Measurements from ENCODE around the gene ERFL.

ERFL gene

DNA sequence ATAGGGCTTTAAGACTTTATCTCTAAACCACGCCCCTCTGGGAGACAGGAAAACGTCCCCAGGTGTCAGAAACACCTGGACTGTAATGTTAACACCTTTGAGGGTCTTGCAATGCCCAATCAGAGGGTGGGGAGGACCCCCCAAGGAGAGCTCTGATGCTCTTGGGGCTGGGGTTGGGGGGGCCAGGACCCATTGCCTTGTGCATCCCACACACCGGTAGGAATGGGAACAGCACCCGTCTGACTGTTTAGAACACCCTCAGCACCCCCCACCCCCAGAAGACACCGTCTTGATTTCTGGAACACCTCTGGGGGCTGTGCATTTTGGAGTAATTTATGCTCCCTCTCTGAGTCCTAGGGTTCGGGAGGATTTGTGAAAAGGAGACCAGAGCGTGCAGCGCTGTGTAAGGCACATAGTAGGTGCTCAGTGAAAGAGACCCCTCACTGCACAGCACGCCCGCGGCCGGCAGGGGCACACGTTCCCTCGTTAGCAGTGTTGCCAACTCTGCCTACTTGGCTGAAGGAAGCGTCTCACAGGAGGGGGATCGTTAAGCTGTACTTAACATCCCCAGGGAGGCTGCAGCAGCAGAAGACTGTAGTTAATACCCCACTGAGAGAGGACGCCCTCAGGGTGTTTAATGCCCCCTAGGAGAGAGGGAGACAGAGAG, 2.8 kb upstream of the ERFL start:
- Histone ChIP-seq H3K9ac (ENCODE audit: low read length) (no peak overlapping the region), H3K36me3 (ENCODE audit: control insufficient read depth, low read depth, low read length) (no peaks in the 10 kb centered on the region), H3K4me1 (ENCODE audit: control insufficient read depth, low read depth, low read length) (peaks cover 4% of the 10 kb centered on the region), H3K27me3 (ENCODE audit: control insufficient read depth, insufficient read depth, low read length) (peaks cover 100% of the 10 kb centered on the region), H3K9me3 (ENCODE audit: control insufficient read depth, low read depth, low read length) (no peaks in the 10 kb centered on the region), H3K4me3 (ENCODE audit: low read length) (peak overlapping the region; percentile 19), H3K27ac (ENCODE audit: low read length) (no peak overlapping the region)

DNA sequence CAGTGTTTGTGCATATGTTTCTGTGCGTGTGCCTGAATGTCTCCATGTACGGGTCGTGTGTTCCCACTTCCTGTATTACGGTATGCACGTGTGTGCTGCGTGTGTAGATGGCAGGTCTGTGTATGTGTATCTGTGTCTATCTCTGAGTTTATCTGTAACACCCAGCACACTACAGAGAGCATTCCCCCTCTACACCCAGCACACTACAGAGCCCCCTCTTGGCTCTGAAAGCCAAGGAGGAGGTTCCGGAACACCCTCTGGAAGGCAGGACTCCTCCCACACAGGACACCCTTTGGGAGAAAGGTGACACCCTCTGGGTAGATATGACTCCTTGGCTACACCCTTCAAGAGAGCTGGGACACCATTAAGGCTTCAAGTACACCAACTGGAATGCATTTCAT, 2.1 kb upstream of the ERFL start:
- Histone ChIP-seq H3K36me3 (ENCODE audit: control insufficient read depth, low read depth, low read length) (no peaks in the 10 kb centered on the region), H3K9me3 (ENCODE audit: control insufficient read depth, low read depth, low read length) (no peaks in the 10 kb centered on the region), H3K27ac (ENCODE audit: low read length) (no peak overlapping the region), H3K4me3 (ENCODE audit: low read length) (no peak overlapping the region), H3K9ac (ENCODE audit: low read length) (no peak overlapping the region), H3K27me3 (ENCODE audit: control insufficient read depth, insufficient read depth, low read length) (peaks cover 100% of the 10 kb centered on the region), H3K4me1 (ENCODE audit: control insufficient read depth, low read depth, low read length) (peaks cover 4% of the 10 kb centered on the region)

DNA sequence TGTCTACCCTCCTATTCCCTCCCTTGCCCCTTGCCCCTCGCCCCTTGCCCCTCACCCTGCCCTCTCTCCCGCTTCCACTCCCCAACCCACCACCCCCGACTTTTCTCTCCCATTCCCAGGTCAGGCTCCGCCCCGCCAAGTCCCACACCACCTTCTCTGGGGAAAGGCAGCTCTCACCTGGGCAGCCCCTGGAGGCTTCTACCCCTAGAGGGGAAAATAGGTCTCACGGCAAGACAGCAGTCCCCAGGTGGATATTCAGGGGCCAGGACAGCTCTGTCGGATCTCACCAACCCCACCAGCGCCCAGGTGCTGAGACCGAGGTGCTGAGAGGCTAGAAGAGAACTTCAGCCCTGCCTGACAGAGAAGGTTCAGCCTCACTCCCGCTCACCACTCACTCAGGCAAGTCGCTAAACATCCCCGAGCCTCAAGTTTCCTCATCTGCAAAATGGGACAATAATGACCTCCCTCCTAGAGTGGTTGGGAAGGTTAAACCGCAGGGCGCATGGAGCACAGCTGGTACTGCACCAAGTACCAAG, 1.4 kb upstream of the ERFL start:
- H3K27me3 ChIP-seq (ENCODE audit: control insufficient read depth, insufficient read depth, low read length): peaks cover 100% of the 10 kb centered on the region
- H3K9ac ChIP-seq (ENCODE audit: low read length): no peak overlapping the region
- H3K4me3 ChIP-seq (ENCODE audit: low read length): no peak overlapping the region
- peaks cover 4% of the 10 kb centered on the region for H3K4me1 ChIP-seq (ENCODE audit: control insufficient read depth, low read depth, low read length)
- H3K27ac ChIP-seq (ENCODE audit: low read length): no peak overlapping the region
- no peaks in the 10 kb centered on the region for H3K36me3 ChIP-seq (ENCODE audit: control insufficient read depth, low read depth, low read length)
- H3K9me3 ChIP-seq (ENCODE audit: control insufficient read depth, low read depth, low read length): no peaks in the 10 kb centered on the region

GRCh38 chr19:41928754-41929535, 696 bp upstream of the ERFL start:
- no peaks in the 10 kb centered on the region for H3K36me3 ChIP-seq (ENCODE audit: control insufficient read depth, low read depth, low read length)
- H3K27me3 ChIP-seq (ENCODE audit: control insufficient read depth, insufficient read depth, low read length): peaks cover 100% of the 10 kb centered on the region
- no peak overlapping the region for H3K9ac ChIP-seq (ENCODE audit: low read length)
- H3K4me3 ChIP-seq (ENCODE audit: low read length): no peak overlapping the region
- peaks cover 4% of the 10 kb centered on the region for H3K4me1 ChIP-seq (ENCODE audit: control insufficient read depth, low read depth, low read length)
- no peak overlapping the region for H3K27ac ChIP-seq (ENCODE audit: low read length)
- H3K9me3 ChIP-seq (ENCODE audit: control insufficient read depth, low read depth, low read length): no peaks in the 10 kb centered on the region

GRCh38 chr19:41927497-41928192, 604 bp downstream of the ERFL start:
- Histone ChIP-seq H3K27ac (ENCODE audit: low read length) (no peak overlapping the region), H3K4me1 (ENCODE audit: control insufficient read depth, low read depth, low read length) (peaks cover 4% of the 10 kb centered on the region), H3K27me3 (ENCODE audit: control insufficient read depth, insufficient read depth, low read length) (peaks cover 99% of the 10 kb centered on the region), H3K4me3 (ENCODE audit: low read length) (peak overlapping the region; percentile 49), H3K36me3 (ENCODE audit: control insufficient read depth, low read depth, low read length) (no peaks in the 10 kb centered on the region), H3K9me3 (ENCODE audit: control insufficient read depth, low read depth, low read length) (no peaks in the 10 kb centered on the region), H3K9ac (ENCODE audit: low read length) (no peak overlapping the region)

- H3K9ac ChIP-seq (ENCODE audit: low read length): no peak overlapping the region
- no peak overlapping the region for H3K27ac ChIP-seq (ENCODE audit: low read length)
- H3K4me1 ChIP-seq (ENCODE audit: control insufficient read depth, low read depth, low read length): peaks cover 6% of the 10 kb centered on the region
- no peaks in the 10 kb centered on the region for H3K36me3 ChIP-seq (ENCODE audit: control insufficient read depth, low read depth, low read length)
- no peak overlapping the region for H3K4me3 ChIP-seq (ENCODE audit: low read length)
- H3K9me3 ChIP-seq (ENCODE audit: control insufficient read depth, low read depth, low read length): no peaks in the 10 kb centered on the region
- peaks cover 99% of the 10 kb centered on the region for H3K27me3 ChIP-seq (ENCODE audit: control insufficient read depth, insufficient read depth, low read length)
Observed at GRCh38 chr19:41926763-41927496, 1.3 kb downstream of the ERFL start.

DNA sequence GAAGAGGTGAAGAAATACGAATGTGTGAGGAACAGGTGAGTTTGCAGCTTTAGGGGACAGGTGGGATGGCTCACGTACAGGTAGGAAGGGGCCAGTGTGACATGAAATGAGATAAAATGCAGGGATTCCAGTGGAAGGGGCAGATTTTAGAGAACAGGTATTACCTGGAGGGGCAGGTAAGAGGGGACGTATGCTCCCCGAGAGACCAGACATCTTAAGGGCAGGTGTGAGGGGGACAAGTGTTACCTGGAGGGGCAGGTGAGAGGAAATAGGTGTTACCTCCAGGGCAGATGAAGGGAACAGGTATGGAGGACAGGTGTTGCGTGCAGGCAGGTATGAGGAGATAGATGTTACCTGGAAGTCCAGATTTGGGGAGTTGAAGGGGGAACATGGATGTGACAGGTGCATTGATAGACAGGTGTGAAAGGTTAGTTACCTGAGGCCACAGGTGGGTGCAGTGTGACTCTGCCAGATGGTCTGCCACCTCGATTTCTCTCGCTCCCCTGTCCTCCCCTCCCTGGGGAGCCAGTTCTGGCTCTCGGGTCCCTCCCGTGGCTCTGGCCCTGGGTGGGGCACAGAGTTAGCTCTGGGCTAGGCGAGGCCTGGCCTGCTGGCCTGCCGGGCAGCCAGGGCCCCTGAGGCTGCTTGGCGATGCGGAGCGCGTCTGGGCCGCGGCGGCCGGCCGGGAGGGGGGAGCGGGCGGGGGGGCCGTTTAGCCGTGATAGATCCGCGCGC, 2.1 kb downstream of the ERFL start:
- Histone ChIP-seq H3K4me3 (ENCODE audit: low read length) (no peak overlapping the region), H3K27ac (ENCODE audit: low read length) (no peak overlapping the region), H3K4me1 (ENCODE audit: control insufficient read depth, low read depth, low read length) (peaks cover 3% of the 10 kb centered on the region), H3K36me3 (ENCODE audit: control insufficient read depth, low read depth, low read length) (no peaks in the 10 kb centered on the region), H3K9ac (ENCODE audit: low read length) (no peak overlapping the region), H3K27me3 (ENCODE audit: control insufficient read depth, insufficient read depth, low read length) (peaks cover 99% of the 10 kb centered on the region), H3K9me3 (ENCODE audit: control insufficient read depth, low read depth, low read length) (no peaks in the 10 kb centered on the region)

- Histone ChIP-seq H3K27ac (ENCODE audit: low read length) (no peak overlapping the region), H3K9ac (ENCODE audit: low read length) (no peak overlapping the region), H3K36me3 (ENCODE audit: control insufficient read depth, low read depth, low read length) (no peaks in the 10 kb centered on the region), H3K4me1 (ENCODE audit: control insufficient read depth, low read depth, low read length) (peaks cover 3% of the 10 kb centered on the region), H3K27me3 (ENCODE audit: control insufficient read depth, insufficient read depth, low read length) (peaks cover 99% of the 10 kb centered on the region), H3K4me3 (ENCODE audit: low read length) (no peak overlapping the region), H3K9me3 (ENCODE audit: control insufficient read depth, low read depth, low read length) (no peaks in the 10 kb centered on the region)
Observed at GRCh38 chr19:41925208-41926003, 2.8 kb downstream of the ERFL start.

DNA sequence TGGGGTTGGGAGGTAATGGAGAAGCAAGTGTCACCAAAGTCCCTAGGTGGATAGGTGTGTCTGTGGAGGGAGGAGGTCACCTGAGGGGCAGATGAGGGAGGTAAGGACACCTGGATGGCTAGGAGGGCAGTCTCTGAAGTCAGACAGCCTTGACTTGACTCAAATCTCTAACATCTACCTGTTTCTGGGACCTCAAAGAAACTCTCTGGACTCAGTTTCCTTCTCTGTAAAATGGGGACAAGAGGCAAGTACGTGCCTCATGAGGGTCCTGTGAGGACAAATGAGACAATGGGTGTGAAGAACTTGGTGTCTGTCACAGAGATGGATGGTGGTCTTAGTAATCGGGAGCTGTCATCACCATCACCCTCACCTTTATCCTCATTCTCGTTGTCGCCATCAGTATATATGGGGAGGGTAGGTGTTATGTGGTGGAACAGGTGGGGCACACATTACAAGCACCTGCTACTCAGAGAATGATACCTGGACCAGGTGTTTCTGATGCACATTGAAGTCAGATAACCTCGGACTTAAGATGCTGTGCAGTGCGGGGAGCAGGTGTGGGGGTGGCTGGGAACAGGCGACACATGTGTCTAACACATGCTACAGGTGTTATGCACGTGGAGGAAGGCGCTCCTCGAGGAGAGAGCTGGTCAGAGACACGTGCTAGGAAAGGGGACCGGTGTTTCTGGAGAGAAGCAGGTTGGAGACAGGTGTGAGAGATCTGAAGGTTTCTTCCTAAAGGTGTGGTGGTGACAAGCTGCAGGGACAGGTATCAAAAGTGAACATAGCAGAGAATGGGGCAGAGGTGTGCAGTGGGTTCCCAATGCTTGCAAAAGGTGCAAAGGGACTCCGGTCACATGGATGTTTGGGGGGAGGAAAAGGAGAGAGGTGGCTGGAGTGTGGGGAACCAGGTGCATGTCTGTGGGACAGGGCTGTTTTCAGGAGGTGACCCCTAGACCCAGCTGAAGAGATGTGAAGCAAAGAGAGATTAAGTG, 3.8 kb downstream of the ERFL start:
- Histone ChIP-seq H3K9me3 (ENCODE audit: control insufficient read depth, low read depth, low read length) (no peaks in the 10 kb centered on the region), H3K36me3 (ENCODE audit: control insufficient read depth, low read depth, low read length) (no peaks in the 10 kb centered on the region), H3K4me3 (ENCODE audit: low read length) (no peak overlapping the region), H3K9ac (ENCODE audit: low read length) (no peak overlapping the region), H3K27me3 (ENCODE audit: control insufficient read depth, insufficient read depth, low read length) (peaks cover 99% of the 10 kb centered on the region), H3K4me1 (ENCODE audit: control insufficient read depth, low read depth, low read length) (peaks cover 3% of the 10 kb centered on the region), H3K27ac (ENCODE audit: low read length) (no peak overlapping the region)

All from iPS-18a (cell line).